CD14-positive monocyte (primary cell): ENCODE results near the gene PCYT2. TPM values are rescaled to one million over a fixed set of nuclear protein-coding genes. Genes with fewer than 3 reads are reported as not detected.

ENCODE experiments used
- DNase-seq, 3 donors: peaks; one replicate each; pipeline ENCODE4 v3.0.0-alpha.2; 2011 to 2022
- H2AFZ ChIP-seq: 2 replicates; pipeline ENCODE4 v1.6.0; 2012; ENCODE audit warnings: mild to moderate bottlenecking, low read depth, low read length, inconsistent platforms; ENCODE audit not compliant: insufficient read depth, poor library complexity, severe bottlenecking
- H3K27ac ChIP-seq, 2 donors: 1 replicate in 1 of 2; 2 replicates in 1 of 2; pipeline ENCODE4 v1.5.1; 2012 to 2013; ENCODE audit warnings: low read length in 2 of 2, control low read depth in 1 of 2, inconsistent platforms in 1 of 2, low read depth in 1 of 2, mild to moderate bottlenecking in 1 of 2
- H3K27me3 ChIP-seq, 2 donors: one replicate each; pipeline versions ENCODE4 v1.6.0 to v1.6.1; 2011 to 2013; ENCODE audit warnings: low read length in 2 of 2; ENCODE audit not compliant: control insufficient read depth in 2 of 2, insufficient read depth in 2 of 2
- H3K36me3 ChIP-seq, 2 donors: replicated peaks in 1 of 2; 1 replicate in 1 of 2; 2 replicates in 1 of 2; pipeline versions ENCODE4 v1.5.1 to v1.6.1; 2012 to 2013; ENCODE audit warnings: low read length in 2 of 2, control low read depth in 1 of 2, inconsistent platforms in 1 of 2, mild to moderate bottlenecking in 1 of 2; ENCODE audit not compliant: insufficient read depth in 2 of 2, control insufficient read depth in 1 of 2
- H3K4me1 ChIP-seq, 2 donors: 1 replicate in 1 of 2; 2 replicates in 1 of 2; pipeline versions ENCODE4 v1.5.1 to v1.6.1; 2012 to 2013; ENCODE audit warnings: low read length in 2 of 2, control low read depth in 1 of 2, inconsistent platforms in 1 of 2, mild to moderate bottlenecking in 1 of 2, moderate library complexity in 1 of 2; ENCODE audit not compliant: insufficient read depth in 2 of 2, control insufficient read depth in 1 of 2
- H3K4me2 ChIP-seq: replicated peaks from 2 replicates; pipeline ENCODE3; 2012; ENCODE audit warnings: low read length, moderate library complexity, mild to moderate bottlenecking; ENCODE audit not compliant: poor library complexity, severe bottlenecking; ENCODE audit errors: extremely low read depth
- H3K4me3 ChIP-seq, 3 experiments: fragments of 200-600 bp in 1 of 3; sonication (generic) in 1 of 3; replicated peaks in 1 of 3; 1 replicate in 2 of 3; 2 replicates in 1 of 3; pipeline ENCODE4 v1.5.1; 2011 to 2013; ENCODE audit warnings: low read length in 3 of 3, mild to moderate bottlenecking in 3 of 3, control low read depth in 2 of 3, low read depth in 2 of 3, inconsistent platforms in 1 of 3, moderate library complexity in 1 of 3
- H3K79me2 ChIP-seq: 2 replicates; pipeline ENCODE4 v1.6.0; 2012; ENCODE audit warnings: mild to moderate bottlenecking, control low read depth, inconsistent platforms, low read length, moderate library complexity; ENCODE audit not compliant: insufficient read depth
- H3K9ac ChIP-seq: 2 replicates; pipeline ENCODE4 v1.6.0; 2017; ENCODE audit warnings: low read length, mild to moderate bottlenecking; ENCODE audit not compliant: insufficient read depth, poor library complexity, severe bottlenecking
- H3K9me3 ChIP-seq, 2 donors: replicated peaks in 1 of 2; 1 replicate in 1 of 2; 2 replicates in 1 of 2; pipeline versions ENCODE4 v1.5.1 to v1.6.1; 2012 to 2013; ENCODE audit warnings: low read length in 2 of 2, control low read depth in 1 of 2; ENCODE audit not compliant: control insufficient read depth in 1 of 2, insufficient read depth in 1 of 2
- H4K20me1 ChIP-seq: 2 replicates; pipeline ENCODE4 v1.6.0; 2012; ENCODE audit warnings: mild to moderate bottlenecking, low read length, control low read depth, moderate library complexity; ENCODE audit not compliant: insufficient read depth
- H3K27ac Mint-ChIP-seq, 7 donors: one replicate each; pipeline ENCODE4 v1.8.0; 2020; ENCODE audit warnings: mild to moderate bottlenecking in 7 of 7, mixed read lengths in 7 of 7, moderate library complexity in 6 of 7, inconsistent platforms in 2 of 7
- H3K27me3 Mint-ChIP-seq, 3 donors: one replicate each; pipeline ENCODE4 v1.8.0; 2021 to 2022; ENCODE audit warnings: low read depth in 3 of 3, mild to moderate bottlenecking in 3 of 3, mixed read lengths in 3 of 3, moderate library complexity in 3 of 3, inconsistent platforms in 1 of 3
- H3K36me3 Mint-ChIP-seq, 2 donors: one replicate each; pipeline ENCODE4 v1.8.0; 2020; ENCODE audit warnings: mixed read lengths in 2 of 2, inconsistent platforms in 1 of 2, mild to moderate bottlenecking in 1 of 2
- H3K4me1 Mint-ChIP-seq: one replicate; pipeline ENCODE4 v1.8.0; 2020; ENCODE audit warnings: mild to moderate bottlenecking, mixed read lengths
- H3K4me3 Mint-ChIP-seq, 2 donors: one replicate each; pipeline ENCODE4 v1.8.0; 2020; ENCODE audit warnings: mild to moderate bottlenecking in 2 of 2, mixed read lengths in 2 of 2, moderate library complexity in 1 of 2
- H3K9me3 Mint-ChIP-seq, 7 donors: one replicate each; pipeline ENCODE4 v1.8.0; 2020 to 2022; ENCODE audit warnings: mixed read lengths in 7 of 7, mild to moderate bottlenecking in 6 of 7, moderate library complexity in 6 of 7, inconsistent platforms in 2 of 7
- WGBS: methylation state at CpG from one replicate; pipeline ENCODE4 v1.1.5; 2013; ENCODE audit warnings: missing lambda C conversion rate; ENCODE audit not compliant: insufficient coverage; 5-methylcytosine and 5-hydroxymethylcytosine counted together
- intact Hi-C, 2 donors: fragments of 100-400 bp; cut with micrococcal nuclease; formaldehyde crosslinking; loops; one replicate each; pipeline versions ENCODE4 v1.15.0 to v1.15.1; 2023
- polyA plus RNA-seq, 3 donors: library from polyadenylated mRNA; depleted of rRNA in 1 of 3; unstranded in 2 of 3; stranded (reverse) in 1 of 3; fragments of 300-500 nt in 2 of 3; fragments of >200 nt in 1 of 3; fragmentation: Illumina TruSeq in 2 of 3; gene quantifications; 1 replicate in 2 of 3; 2 replicates in 1 of 3; pipeline ENCODE4 v1.2.3, GENCODE V29; 2012 to 2021
- TF ChIP-seq, protein P1 (sequence below): fragments of 200-600 bp; IDR thresholded peaks from one replicate; pipeline ENCODE4 v1.8.0; 2022; ENCODE audit warnings: antibody characterized with exemption, mild to moderate bottlenecking

PCYT2 gene
- polyA plus RNA-seq, 3 donors: 10.7 to 14.5 (median 11.0) TPM

GRCh38 chr17:81933178-81933699 is 22.0 kb upstream of the PCYT2 start:
- H3K79me2 ChIP-seq: no peaks in the 10 kb centered on the region
- H3K9me3 ChIP-seq: no peaks in the 10 kb centered on the region
- peak overlapping the region in 2 of 7 donors; percentile 18 to 73 for H3K27ac Mint-ChIP-seq
- peaks cover 27% of the 10 kb centered on the region for H3K4me1 Mint-ChIP-seq
- H3K27me3 ChIP-seq: peaks cover 9 to 46% of the 10 kb centered on the region in 2 donors
- H3K27me3 Mint-ChIP-seq: peaks cover 47 to 70% (median 47%) of the 10 kb centered on the region in 3 donors
- H4K20me1 ChIP-seq: peaks cover 4% of the 10 kb centered on the region
- no peak overlapping the region for H3K4me3 ChIP-seq
- DNase-seq: no peak
- no peak overlapping the region for H3K27ac ChIP-seq
- TF ChIP-seq, protein P1, sequence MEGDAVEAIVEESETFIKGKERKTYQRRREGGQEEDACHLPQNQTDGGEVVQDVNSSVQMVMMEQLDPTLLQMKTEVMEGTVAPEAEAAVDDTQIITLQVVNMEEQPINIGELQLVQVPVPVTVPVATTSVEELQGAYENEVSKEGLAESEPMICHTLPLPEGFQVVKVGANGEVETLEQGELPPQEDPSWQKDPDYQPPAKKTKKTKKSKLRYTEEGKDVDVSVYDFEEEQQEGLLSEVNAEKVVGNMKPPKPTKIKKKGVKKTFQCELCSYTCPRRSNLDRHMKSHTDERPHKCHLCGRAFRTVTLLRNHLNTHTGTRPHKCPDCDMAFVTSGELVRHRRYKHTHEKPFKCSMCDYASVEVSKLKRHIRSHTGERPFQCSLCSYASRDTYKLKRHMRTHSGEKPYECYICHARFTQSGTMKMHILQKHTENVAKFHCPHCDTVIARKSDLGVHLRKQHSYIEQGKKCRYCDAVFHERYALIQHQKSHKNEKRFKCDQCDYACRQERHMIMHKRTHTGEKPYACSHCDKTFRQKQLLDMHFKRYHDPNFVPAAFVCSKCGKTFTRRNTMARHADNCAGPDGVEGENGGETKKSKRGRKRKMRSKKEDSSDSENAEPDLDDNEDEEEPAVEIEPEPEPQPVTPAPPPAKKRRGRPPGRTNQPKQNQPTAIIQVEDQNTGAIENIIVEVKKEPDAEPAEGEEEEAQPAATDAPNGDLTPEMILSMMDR: no peak
- H3K4me1 ChIP-seq: peaks cover 18 to 25% of the 10 kb centered on the region in 2 donors
- 94% methylated on average over 10 of the region's 14 CpGs for WGBS
- no peak overlapping the region for H3K9ac ChIP-seq
- H3K9me3 Mint-ChIP-seq: peaks cover 0 to 5% (median 3%) of the 10 kb centered on the region in 7 donors
- H3K36me3 Mint-ChIP-seq: peaks cover 0 to 2% of the 10 kb centered on the region in 2 donors
- no peaks in the 10 kb centered on the region for H3K36me3 ChIP-seq
- intact Hi-C loops: no loop called here
- H2AFZ ChIP-seq: no peak overlapping the region
- H3K4me2 ChIP-seq: no peak overlapping the region
- H3K4me3 Mint-ChIP-seq: no peak overlapping the region

DNA sequence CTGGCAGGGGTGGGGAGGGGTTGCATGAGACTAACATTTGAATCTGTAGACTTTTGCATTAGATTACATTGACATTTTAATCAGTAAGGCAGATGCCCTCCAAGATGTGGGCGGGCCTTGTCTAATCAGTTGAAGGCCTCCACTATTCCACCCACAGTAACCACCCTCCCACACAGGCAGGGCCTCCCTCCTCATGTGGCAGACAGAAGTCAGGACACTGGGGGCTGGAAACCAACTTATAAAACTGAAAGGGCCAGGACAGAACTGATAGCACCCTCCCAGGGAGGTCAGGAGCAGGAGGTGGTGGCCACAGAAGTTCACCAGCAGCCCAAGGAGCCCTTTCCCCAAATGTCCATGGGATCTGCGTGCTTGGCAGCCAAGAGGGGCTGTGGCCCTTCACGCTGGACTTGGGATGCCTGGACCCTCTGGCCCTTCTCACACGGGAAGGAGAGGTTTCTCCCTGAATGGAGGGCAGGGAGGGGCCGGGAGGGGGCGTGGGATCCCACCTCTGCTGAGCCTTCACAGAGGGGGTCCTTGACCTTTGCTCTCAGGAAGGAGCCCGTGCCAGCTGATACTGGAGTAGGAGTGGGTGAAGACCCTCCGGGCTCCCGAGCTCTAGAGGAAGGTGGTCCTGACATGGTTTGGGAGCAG is 21.3 kb upstream of the PCYT2 start:
- H3K4me3 Mint-ChIP-seq: peak overlapping the region in 1 of 2 donors; percentile 11

More for the DNA sequence above, 21.3 kb upstream of the PCYT2 start:
- H3K4me2 ChIP-seq: no peak overlapping the region
- peaks cover 18 to 27% of the 10 kb centered on the region in 2 donors for H3K4me1 ChIP-seq
- no peak for DNase-seq
- no peaks in the 10 kb centered on the region for H3K36me3 ChIP-seq
- H3K4me3 ChIP-seq: no peak overlapping the region
- intact Hi-C loops: no loop called here
- peaks cover 9 to 44% of the 10 kb centered on the region in 2 donors for H3K27me3 ChIP-seq
- no peak overlapping the region for H3K27ac Mint-ChIP-seq
- TF ChIP-seq, protein P1: no peak
- peaks cover 4% of the 10 kb centered on the region for H4K20me1 ChIP-seq
- H3K27me3 Mint-ChIP-seq: peaks cover 41 to 65% (median 42%) of the 10 kb centered on the region in 3 donors
- peaks cover 0 to 5% (median 3%) of the 10 kb centered on the region in 7 donors for H3K9me3 Mint-ChIP-seq
- H3K4me1 Mint-ChIP-seq: peaks cover 23% of the 10 kb centered on the region
- H3K9ac ChIP-seq: no peak overlapping the region
- 100% methylated on average over 4 of the region's 9 CpGs for WGBS
- peaks cover 0 to 2% of the 10 kb centered on the region in 2 donors for H3K36me3 Mint-ChIP-seq
- no peaks in the 10 kb centered on the region for H3K79me2 ChIP-seq
- H3K27ac ChIP-seq: no peak overlapping the region
- no peaks in the 10 kb centered on the region for H3K9me3 ChIP-seq
- H2AFZ ChIP-seq: no peak overlapping the region
